Measurements from ENCODE around the gene NEK10. TPM values are rescaled to one million over a fixed set of nuclear protein-coding genes. Genes with fewer than 3 reads are reported as not detected.

The NEK10 gene
- total and polyA plus RNA-seq, 2 donors (not counting 3 experiments of a cell fraction or from before 2014, with no cell fraction given): 0.32 to 5.0 TPM

DNA sequence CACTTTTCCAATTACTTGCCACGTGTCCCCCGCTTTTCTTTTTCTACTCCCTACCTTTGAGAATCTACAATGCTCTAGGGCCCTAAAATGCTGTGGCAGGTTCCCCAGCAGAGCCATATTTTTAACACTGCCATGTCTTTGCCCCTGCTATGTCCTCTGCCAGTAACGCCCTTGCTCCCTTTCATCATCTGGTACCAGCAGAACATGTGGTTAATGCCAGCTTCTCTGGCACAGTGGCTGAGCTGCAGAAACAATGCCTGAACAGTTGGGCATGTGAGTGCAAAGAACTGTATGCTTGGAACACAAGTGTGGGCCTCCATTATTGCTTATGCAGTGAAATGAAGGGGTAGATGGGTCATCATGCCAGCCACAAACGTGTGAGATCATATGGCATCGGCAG is 287.6 kb downstream of the NEK10 start:
- Histone ChIP-seq H3K9ac (replicated peaks; ENCODE audit: extremely low read depth, insufficient read depth, low read length) (no peak overlapping the region), H3K9me1 (replicated peaks; ENCODE audit: control insufficient read depth, extremely low read depth, insufficient read depth, low read length) (no peaks in the 10 kb centered on the region), H3K4me3 (replicated peaks in 1 of 3; ENCODE audit: insufficient read depth in 1 of 3, low read depth in 1 of 3, low read length in 3 of 3) (no peak overlapping the region), H3K4me2 (ENCODE audit: insufficient read depth, low read length) (no peak overlapping the region), H4K20me1 (replicated peaks; ENCODE audit: control insufficient read depth, extremely low read depth, insufficient read depth, low read length) (no peaks in the 10 kb centered on the region), H3K4me1 (ENCODE audit: control insufficient read depth, extremely low read depth, insufficient read depth, low read length) (no peaks in the 10 kb centered on the region), H2AFZ (ENCODE audit: low read depth, low read length) (no peak overlapping the region), H3K36me3 (ENCODE audit: control insufficient read depth in 2 of 2, extremely low read depth in 1 of 2, insufficient read depth in 2 of 2, low read length in 2 of 2) (no peaks in the 10 kb centered on the region), H3K27me3 (ENCODE audit: control insufficient read depth in 2 of 2, insufficient read depth in 2 of 2, low read length in 2 of 2) (no peaks in the 10 kb centered on the region), H3K27ac (ENCODE audit: insufficient read depth, low read depth, low read length) (no peak overlapping the region), H3K9me3 (replicated peaks; ENCODE audit: control insufficient read depth, insufficient read depth, low read length) (no peaks in the 10 kb centered on the region), H3K79me2 (ENCODE audit: control insufficient read depth, insufficient read depth, low read length) (no peaks in the 10 kb centered on the region)
- POLR2A ChIA-PET: no interaction called here
- dilution Hi-C loops (cut with MboI; ENCODE audit: extremely low pct_ligation_motif_present, low sequenced_read_pairs) (no loop called here), intact Hi-C loops (cut with micrococcal nuclease) (no loop called here)
- TF ChIP-seq, protein P1, sequence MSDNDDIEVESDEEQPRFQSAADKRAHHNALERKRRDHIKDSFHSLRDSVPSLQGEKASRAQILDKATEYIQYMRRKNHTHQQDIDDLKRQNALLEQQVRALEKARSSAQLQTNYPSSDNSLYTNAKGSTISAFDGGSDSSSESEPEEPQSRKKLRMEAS (IDR thresholded peaks at IDR 0.05; ENCODE audit: insufficient read depth, insufficient read length): no peak
- TF ChIP-seq FOS (IDR thresholded peaks at IDR 0.05; ENCODE audit: borderline replicate concordance, insufficient read depth, low read length): no peak
- no peak for TF ChIP-seq POLR2AphosphoS5 (IDR thresholded peaks at IDR 0.05; ENCODE audit: insufficient read depth, low read depth, low read length)
- TF ChIP-seq JUN (IDR thresholded peaks at IDR 0.05; ENCODE audit: borderline replicate concordance, insufficient read depth, insufficient read length, low read depth): no peak
- no peak for TF ChIP-seq MYC (IDR thresholded peaks at IDR 0.05; ENCODE audit: low read depth, low read length)
- TF ChIP-seq EZH2 (IDR thresholded peaks at IDR 0.05; ENCODE audit: borderline replicate concordance, low read depth, low read length, severe bottlenecking): no peak
- no peak for TF ChIP-seq POLR2A (IDR thresholded peaks at IDR 0.05; ENCODE audit: low read depth, low read length)
- no peak for TF ChIP-seq GATA2 (IDR thresholded peaks at IDR 0.05; ENCODE audit: insufficient read depth, insufficient read length, low read depth, low read length)
- TF ChIP-seq, protein P2, sequence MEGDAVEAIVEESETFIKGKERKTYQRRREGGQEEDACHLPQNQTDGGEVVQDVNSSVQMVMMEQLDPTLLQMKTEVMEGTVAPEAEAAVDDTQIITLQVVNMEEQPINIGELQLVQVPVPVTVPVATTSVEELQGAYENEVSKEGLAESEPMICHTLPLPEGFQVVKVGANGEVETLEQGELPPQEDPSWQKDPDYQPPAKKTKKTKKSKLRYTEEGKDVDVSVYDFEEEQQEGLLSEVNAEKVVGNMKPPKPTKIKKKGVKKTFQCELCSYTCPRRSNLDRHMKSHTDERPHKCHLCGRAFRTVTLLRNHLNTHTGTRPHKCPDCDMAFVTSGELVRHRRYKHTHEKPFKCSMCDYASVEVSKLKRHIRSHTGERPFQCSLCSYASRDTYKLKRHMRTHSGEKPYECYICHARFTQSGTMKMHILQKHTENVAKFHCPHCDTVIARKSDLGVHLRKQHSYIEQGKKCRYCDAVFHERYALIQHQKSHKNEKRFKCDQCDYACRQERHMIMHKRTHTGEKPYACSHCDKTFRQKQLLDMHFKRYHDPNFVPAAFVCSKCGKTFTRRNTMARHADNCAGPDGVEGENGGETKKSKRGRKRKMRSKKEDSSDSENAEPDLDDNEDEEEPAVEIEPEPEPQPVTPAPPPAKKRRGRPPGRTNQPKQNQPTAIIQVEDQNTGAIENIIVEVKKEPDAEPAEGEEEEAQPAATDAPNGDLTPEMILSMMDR (IDR thresholded peaks at IDR 0.05; ENCODE audit: extremely low read depth in 1 of 2, insufficient read depth in 1 of 2, low read depth in 1 of 2, low read length in 2 of 2): no peak
- DNase-seq (ENCODE audit: low read depth, low spot score) (no peak), FAIRE-seq (no peak)
- CTCF ChIA-PET: no interaction called here
- no TSS peak for BruUV-seq (replicated peaks)
